HUDEP-2 (cell line): ENCODE results near the gene FAM43B.

Source experiments
- DNase-seq, 76 experiments: peaks; one replicate each; lab custom pipeline; 2025; ENCODE audit not compliant: unreplicated experiment in 76 of 76; lab: John Stamatoyannopoulos, UW

The FAM43B gene

GRCh38 chr1:20546637-20547036, 5.7 kb upstream of the FAM43B start:
- DNase-seq, result no peak

- DNase-seq, result no peak
Observed at GRCh38 chr1:20551161-20551560, 1.2 kb upstream of the FAM43B start.

- no peak for DNase-seq
Observed at GRCh38 chr1:20552728-20553445, 514 bp downstream of the FAM43B start.

DNA sequence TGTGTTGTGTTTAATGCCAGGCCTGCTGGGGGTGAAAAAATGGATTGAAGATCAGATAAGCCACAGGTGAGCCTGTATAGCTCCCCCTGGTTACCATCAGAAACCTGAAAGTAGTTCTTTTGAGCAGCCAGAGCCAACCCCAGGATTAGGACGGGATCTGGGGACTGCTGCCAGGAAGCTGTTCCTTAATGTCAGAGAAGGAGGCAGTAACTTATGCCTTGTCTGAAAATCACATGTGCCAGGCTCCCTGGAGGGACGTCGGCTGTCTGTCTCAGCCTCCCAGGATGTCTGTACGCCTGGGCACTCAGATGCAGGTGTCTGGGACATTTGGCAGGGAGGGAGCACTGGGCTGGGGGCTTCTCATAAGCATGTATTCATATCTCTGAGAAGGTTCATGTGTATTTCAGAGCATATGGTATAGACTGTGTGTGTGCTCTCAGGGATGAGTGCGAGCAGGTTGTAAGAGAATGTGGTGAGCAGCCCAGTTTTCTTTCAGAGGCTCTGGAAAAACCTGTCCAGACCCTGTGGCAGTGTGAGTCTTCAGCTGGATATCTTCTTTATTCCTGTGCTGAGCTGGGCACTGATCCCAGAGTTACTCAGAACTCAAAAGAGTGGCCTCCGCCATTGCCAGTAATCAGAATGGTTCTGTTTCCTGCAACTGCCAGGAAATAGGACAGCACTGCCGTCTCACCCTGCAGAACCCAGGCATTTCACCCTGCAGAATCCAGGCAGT, 2.8 kb downstream of the FAM43B start:
- DNase-seq, result no peak

GRCh38 chr1:20555758-20556120, 3.4 kb downstream of the FAM43B start:
- DNase-seq, result no peak

- peak in 6 of 76 experiments; percentile 2 to 24 (median 9) for DNase-seq
Observed at GRCh38 chr1:20558191-20558590, 5.8 kb downstream of the FAM43B start.

DNA sequence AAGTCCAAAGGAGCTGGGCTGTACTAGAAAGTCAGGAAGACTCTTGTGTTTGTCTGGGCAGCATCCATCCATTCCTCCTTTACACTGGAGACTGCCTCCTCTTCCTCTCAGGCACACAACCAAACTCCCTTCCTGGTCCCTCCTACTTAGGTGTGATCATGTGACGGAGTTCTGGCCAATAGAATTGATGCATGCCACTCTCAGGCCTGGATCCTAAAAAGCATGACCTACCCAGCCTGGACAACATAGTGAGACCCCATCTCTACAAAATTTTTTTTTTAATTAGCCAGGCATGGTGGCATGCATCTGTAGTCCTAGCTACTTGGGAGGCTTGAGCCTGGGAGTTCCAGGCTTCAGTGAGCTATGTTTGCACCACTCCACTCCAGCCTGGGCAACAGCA, 8.6 kb downstream of the FAM43B start:
- DNase-seq, result no peak

- no peak for DNase-seq
Observed at GRCh38 chr1:20565234-20565633, 12.9 kb downstream of the FAM43B start.

DNA sequence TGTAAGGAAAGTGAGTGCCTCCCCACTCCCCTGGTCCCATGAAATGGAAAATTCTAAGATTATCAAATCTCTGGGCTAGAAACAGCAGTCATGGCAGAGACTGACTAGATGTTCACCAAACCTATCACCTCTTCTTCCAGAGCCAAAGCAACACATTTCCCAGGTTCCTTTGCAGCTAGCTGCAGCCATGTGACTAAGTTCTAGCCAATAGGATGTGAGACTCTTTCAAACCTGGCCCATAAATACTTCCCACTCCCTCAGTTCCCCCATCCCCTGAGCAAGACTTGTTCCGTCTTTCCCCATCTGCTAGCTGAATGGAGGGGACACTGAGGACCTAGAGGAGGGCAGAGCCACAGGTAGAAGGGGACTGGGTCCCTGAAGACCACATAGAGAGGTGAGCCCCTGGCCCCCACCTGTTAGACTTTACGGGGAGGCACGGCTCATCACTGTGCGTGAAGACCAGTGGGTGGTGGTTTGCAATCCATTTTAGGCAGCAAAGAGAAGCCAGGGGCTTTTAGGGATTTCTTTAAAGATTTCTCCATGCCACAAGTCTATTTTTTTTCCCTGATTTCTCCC, 17.2 kb downstream of the FAM43B start:
- no peak for DNase-seq

DNA sequence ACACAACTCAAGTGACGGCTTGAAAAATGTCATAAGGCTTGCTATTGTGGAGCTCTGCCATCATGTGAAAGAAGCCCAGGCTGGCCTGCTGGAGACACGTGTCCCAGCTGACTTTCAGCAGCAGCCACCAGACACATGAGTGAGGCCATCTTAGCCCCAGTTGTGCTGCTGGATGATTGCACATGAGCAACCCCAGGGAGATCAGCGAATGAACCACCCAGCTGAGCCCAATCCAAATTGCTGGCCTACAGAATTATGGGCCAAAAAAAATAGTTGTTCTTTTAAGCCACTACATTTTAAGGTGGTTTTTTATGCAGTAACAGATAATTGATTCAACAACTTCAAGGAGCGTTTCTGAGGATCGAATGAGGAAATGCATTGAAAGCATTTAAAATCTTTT, 19.1 kb downstream of the FAM43B start:
- no peak for DNase-seq

DNA sequence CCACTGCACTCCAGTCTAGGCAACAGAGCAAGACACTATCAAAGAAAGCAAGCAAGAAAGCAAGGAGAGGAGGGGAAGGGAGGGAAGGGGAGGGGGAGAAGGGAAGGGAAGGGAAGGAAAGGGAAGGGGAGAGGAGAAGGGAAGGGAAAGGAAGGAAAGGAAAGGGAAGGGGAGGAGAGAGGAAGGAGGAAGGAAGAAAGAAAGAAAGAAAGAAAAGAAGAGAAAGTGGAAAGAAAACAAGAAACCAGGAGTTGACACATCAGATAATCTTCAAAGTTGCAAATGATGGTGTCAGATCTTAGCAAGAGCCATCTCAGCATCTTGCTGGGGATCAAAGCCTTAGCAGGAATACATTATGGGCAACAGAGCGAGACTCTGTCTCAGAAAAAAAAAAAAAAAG, 21.6 kb downstream of the FAM43B start:
- no peak for DNase-seq

GRCh38 chr1:20574686-20575540, 22.5 kb downstream of the FAM43B start:
- peak in 71 of 76 experiments; percentile 13 to 88 (median 67) for DNase-seq

- DNase-seq, result no peak
Observed at GRCh38 chr1:20575541-20576336, 23.4 kb downstream of the FAM43B start.

DNA sequence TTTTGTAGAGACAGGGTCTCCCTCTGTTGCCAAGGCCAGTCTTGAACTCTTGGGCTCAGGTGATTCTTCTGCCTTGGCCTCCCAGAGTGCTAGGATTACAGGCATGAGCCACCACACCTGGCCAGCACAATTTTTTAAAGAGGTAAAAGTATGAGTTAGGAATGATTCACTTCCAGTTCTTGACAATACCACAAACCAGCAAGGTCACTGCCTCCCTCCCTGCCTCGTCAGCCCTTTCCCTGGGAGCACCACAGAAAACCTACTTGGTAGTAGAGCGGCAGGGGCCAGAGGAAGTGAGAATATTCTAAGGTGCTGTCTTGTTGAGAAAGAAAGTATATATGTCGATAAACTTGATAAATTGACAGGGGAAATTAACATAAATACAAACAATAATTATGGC, 25.7 kb downstream of the FAM43B start:
- no peak for DNase-seq

GRCh38 chr1:20578721-20579395, 26.5 kb downstream of the FAM43B start:
- no peak for DNase-seq

DNA sequence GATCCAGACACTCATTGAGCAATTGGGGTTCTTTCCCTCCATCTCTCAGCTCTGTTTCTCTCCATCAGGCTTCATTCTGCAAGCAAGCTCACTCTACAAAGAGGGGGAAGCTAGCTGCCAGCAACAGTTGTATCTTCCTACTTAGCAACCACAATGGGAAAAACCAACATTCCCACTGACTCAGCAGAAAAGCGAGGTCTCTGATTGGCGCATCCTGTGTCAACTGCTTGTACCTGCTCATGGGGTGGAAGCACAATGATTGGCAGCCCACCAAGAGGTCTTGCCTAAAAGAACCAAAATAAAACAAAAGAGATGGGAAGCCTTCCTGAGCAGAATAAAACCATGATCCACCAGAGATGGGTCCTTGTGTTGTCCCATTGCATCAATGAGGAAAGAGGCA, 32.5 kb downstream of the FAM43B start:
- no peak for DNase-seq

DNA sequence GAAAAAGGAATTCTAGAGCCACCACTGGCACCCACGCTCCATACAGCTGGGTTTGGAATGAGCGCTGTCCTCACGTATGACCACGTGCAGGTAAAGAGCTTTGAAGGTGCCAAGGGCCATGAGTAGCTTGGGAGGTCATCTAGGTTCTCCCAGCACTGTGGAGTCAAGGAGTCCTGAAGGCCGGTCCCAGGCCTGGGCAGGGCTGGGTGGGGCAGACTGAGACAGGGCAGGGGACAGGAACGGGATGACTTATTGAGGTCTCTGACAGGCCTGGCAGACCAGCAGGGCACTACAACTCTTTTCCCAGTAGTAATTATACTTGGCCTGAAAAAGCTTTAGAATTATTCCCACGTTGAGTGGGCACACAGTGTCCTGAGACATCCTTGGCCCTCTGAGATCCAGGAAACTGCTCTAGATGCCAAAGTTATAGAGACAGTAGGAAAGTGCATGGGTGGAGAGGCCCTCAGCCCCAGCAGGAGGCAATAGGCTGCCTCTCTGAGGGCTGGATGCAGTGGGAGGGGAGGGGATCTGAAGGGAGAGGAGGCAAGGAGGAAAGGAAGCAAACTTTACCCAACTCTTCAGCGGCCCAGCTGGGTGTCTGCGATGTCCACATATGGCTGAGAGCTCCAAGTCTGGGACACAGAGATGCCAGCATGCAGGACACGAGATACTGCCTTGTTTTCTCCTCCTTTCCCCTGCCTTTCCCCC, 34.7 kb downstream of the FAM43B start:
- no peak for DNase-seq

DNA sequence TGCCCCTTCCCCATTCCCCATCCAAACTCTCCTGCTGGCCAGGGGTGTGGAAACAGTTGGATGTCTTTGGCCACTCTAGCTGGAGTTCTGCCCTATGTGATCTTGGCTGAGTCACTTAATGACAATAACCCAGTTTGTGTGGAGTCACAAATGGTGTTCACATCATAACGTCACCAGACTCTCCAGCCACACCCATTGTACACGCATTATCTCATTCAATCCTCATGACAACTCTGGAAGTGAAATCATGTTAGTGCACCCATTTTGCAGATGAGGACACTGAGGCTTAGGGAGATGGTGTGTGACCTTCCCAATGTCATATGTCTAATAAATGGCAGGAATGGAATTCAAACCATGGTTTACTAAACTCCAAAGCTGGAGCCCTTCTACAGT, 35.3 kb downstream of the FAM43B start:
- peak in 1 of 76 experiments; percentile 18 for DNase-seq

DNA sequence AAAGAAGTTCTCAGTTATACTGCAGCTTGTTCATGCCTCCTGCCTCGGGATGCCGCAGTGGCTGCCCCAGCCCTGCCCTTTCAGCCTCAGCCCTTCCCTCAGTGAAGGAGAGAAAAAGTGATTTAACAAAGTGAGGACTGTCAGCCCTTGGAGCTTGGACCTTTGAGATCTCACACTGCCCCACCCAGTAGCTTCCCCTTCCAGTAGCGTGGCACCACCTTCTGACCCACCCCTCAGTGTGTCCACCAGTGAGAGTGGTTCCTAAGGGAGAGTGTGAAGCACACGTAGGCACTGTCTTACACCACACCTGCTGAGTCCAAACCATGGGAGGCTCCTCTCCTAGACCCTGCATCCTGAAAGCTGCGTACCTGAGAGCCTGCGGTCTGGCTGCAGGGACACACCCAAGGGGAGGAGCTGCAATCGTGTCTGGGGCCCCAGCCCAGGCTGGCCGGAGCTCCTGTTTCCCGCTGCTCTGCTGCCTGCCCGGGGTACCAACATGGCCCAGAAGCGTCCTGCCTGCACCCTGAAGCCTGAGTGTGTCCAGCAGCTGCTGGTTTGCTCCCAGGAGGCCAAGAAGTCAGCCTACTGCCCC, 36.4 kb downstream of the FAM43B start, which contains the start of gene CDA:
TSS of gene CDA (plus strand) at position 464 of the 592 bp plus-strand sequence. CDS start at position 497, 33 bp downstream.
- DNase-seq, result no peak
